Occipital lobe (tissue), 2 donors: ENCODE data around the gene ARHGEF38. TPM values are rescaled to one million over a fixed set of nuclear protein-coding genes. Genes with fewer than 3 reads are reported as not detected.

Experiments
- DNase-seq: peaks from one replicate; lab custom pipeline; 2025; lab: John Stamatoyannopoulos, UW
- total RNA-seq: library from RNA; depleted of rRNA; stranded (reverse); fragments of >200 nt; gene quantifications from one replicate; pipeline ENCODE4 v1.2.3, GENCODE V29; 2014

Gene ARHGEF38
- total RNA-seq = 0.62 TPM

DNA sequence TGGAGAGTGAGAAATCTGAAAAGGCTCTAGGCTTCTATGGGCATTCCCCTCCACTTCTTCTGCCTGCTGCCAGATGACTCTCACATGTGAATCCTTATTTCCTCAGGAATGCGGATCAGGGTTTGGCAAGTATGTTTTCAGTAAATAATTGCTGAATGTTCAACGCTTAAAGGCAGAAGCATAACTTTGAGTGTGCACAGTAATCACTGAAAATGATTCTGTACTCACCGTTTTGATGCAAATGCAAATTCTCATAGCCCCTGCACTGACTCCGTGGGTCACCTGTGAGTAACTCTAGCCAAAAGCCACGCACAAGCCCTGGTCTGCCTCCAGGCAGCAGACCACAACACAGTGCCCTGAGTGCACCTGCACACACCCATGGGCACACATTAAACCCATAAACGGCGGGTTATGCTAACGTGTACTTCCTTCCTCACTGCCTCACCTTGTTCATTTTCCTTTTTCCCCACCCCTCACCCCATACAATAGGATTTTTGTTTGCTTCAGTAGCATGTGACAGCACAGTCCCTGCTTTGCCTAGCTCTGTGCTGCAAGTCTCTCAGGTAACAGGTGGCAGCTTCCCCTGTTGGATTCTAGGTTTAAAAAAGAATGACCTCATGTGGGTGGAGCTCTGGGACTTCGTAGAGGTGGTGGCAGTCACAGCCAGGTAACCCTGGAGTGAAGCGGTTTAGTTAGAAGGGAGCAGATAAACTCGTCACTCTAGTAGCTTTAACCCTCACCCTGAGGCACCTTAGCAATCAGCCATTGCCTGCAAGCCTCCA lies at the start of gene ARHGEF38:
Gene ARHGEF38, plus strand, starts transcription at position 656 of the 782 bp plus-strand sequence. CDS start 146 bp downstream, outside the sequence.
- no peak for DNase-seq

- no peak for DNase-seq
These were observed 48.9 kb upstream of the ARHGEF38 start for GRCh38 chr4:105503484-105503883.

DNA sequence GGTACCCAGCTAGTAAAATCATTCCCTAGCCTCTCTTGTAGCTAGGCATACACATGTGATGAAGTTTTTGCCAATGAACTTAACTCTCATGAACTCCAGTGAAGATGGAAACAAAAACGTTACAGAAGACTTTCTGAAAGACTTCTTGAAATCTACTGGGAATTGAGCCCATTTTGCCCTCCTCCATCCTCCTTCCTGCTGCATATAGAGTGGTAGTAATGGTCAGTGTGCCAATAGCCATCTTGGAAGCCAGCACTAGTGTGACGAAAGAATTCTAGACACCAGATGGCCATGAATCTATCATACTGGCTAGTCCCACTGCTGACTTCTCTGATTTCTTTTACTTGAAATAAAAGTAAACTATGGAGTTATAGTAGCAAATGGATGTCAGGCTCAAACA lies 47.7 kb upstream of the ARHGEF38 start:
- DNase-seq = no peak

DNA sequence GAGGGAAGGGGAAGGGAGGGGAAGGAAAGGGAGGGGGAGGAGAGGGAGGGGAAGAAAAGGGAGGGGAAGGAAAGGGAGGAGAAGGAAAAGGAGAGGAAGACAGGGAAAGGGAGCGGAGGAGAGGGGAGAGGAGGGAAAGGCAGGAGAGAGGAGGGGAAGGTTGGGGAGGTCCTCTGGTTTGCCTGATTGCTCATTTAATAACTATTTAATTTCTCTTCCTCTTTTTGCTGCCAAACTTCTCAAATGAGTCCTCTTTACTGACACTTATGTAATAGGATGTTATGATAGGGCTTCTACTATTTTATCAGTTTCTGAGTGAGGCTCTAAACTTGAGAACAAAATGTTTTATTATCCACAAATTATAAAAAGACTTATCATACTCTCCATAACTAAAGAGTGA lies 43.1 kb upstream of the ARHGEF38 start:
- no peak for DNase-seq

- DNase-seq = no peak
These were observed 42.7 kb upstream of the ARHGEF38 start for GRCh38 chr4:105509714-105510113.

- no peak for DNase-seq
These were observed 42.2 kb upstream of the ARHGEF38 start for GRCh38 chr4:105510245-105510644.

GRCh38 chr4:105520819-105521790 lies 31.3 kb upstream of the ARHGEF38 start:
- DNase-seq = no peak

DNA sequence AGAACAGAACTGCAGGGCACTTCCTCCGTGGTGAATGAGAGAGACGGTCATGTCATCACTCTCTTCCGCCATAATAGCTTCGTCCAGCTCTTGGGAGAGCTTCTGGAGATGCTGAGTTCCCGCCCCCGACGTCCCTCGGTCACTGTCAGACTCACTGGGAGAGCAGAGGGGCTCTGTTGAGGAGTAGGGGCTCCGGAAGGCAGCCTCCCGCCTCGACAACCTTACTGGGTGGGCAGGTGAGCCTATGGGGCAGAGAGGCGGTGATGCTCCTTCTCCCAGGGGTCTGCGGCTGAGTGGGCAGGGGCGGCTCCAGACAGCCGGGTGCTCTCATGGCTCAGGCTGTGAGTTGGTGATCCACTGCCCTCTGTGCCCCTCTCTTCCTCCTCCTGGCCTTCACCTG lies 25.8 kb upstream of the ARHGEF38 start:
- DNase-seq = no peak

GRCh38 chr4:105527081-105527480 lies 25.3 kb upstream of the ARHGEF38 start:
- no peak for DNase-seq

- no peak for DNase-seq
These were observed 15.8 kb upstream of the ARHGEF38 start for GRCh38 chr4:105536601-105537000.

DNA sequence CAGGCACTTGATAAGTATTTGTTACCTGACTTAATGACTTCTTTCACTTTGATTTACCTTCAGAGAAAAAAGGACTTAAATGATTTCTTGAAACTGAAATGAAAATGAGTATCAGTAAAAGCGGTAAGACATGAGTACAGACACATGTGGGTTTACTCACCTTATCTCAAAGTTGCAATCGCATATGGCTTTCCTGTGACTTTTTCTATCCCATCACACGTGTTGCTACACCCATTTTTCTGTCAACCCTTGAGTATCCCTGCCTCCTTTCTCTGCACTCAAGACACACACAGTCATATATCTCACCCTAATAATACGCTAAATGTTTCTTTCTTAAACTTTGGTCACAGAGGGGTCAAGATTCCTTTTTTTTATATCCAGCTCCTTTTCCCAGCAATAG lies 11.0 kb upstream of the ARHGEF38 start:
- DNase-seq = no peak

- DNase-seq = no peak
These were observed 10.4 kb upstream of the ARHGEF38 start for GRCh38 chr4:105542039-105542438.

DNA sequence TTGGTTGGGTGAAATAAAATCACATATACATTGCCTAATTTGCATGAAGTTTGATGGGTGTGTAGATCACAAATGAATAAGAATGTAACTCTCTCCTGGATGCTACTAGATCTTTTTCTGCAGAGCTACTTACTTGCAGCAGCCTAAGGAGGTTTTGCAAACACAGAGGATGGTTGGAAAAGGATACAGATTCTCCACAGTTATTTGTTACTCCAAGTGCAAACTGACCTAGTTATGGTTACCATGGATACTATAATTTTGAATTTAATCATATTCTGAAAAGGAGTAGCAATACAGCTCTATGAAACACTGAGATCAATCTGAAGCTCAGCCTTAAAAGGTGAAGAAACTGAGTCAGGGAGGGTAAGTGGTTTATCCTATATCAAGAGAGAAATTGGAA lies 9.1 kb upstream of the ARHGEF38 start:
- DNase-seq = no peak

- no peak for DNase-seq
These were observed 8.5 kb upstream of the ARHGEF38 start for GRCh38 chr4:105543881-105544280.

DNA sequence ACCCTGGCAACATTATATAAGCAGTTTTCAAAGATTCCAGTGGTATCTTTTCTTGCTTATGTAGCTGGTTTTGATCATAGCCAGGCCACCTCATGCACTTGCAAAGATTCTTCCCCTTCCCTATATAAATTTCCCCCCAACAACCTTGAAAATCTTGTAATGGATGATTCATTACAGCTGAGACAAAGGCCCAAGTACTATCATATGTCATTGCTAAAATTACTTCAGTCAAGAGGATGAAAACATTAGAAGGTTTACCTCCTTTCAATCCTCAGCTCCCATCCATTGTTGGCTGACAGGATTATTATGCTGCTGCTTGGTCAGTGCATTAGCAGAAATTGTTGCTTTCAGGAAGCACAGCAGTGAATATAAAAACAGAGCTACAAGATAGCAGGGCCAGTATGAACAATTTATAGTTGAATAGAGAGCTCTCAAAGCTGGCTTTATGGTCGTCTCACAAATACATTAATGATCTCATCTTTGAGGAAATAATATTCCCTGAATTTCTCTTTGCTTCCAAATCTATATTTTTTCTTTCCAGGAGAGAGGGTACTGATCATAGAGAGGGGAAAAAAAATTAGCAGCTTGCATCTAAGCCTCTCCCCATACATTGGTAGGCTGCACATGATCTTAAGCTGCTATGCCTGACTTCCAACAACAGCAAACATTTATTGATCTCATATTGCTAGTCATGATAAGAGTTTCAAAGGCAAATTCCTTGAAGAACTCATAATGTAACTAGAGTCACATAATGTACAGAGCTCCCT lies 7.7 kb upstream of the ARHGEF38 start:
- DNase-seq = no peak

DNA sequence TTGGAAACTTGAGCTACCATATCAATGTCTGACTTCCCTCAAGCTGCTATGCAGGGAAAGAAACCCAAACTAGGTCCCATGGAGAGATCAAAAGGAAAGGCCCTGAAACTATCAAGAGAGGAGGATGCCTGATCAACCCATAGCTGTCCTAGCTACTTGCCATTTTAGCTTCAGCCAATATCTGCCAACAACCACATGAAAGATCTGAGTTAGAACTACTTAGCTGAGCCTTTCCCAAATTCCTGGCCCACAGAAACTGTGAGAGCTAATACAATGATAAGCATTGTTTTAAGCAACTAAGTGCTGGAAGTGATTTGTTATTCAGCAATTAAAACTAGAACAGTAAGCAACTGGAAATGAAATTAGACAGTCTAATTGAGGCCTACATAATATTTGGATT lies 6.3 kb upstream of the ARHGEF38 start:
- DNase-seq = no peak

DNA sequence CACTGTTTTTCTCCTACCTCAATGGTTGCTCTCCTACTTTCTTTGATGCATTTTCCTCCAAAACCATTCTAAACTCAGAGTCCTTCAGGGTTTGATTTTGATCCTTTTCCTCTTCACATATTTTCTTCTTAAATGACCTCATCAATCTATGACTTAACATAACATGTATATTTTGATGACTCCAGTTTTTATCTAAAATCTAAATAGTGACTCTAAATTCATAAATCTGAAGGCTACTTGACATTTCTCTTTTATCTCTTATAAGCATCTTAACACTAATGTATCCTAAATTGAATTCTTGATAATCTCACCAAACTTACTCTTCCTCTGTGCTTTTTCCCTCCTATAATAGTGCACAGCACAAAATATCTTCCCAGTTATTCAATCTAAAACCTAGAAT lies 4.7 kb upstream of the ARHGEF38 start:
- no peak for DNase-seq

DNA sequence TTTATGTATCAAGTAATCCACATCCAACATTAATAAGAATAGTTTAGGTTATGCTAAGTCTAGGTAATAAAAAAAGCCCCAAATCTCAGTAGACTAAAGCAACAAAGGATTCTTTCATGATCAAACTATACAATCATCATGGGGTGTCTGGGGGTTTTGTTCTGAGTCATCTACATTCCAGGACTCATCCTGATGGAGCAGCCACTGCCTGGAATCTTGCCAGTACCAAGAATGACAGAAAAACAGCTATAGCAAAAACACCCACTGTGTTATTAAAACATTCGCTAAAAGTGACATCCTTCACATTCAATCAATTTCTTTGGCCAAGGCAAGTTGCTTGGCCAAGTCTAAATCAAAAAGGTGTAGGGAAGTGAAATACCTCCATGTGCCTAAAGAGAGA lies 3.9 kb upstream of the ARHGEF38 start:
- no peak for DNase-seq

GRCh38 chr4:105550641-105551040 lies 1.8 kb upstream of the ARHGEF38 start:
- DNase-seq = no peak

DNA sequence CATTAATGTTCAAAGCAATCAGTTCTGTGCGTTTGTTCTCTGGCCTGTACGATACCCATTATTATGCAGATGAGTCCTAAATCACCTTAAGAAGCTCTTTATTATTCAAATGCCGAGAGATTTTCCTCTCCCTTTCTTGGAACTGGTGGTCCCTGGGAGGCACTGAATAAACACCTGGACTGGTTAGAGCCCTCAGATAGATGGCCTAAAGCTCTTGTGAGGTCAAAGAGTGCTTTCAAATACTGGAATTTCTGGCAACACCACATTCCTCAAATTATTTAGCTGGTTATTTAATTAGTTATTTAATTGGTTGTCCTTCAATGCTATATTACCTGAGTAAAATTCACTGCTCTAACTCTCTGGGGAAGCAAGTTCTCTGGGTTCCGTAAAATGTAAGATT lies 3.0 kb downstream of the ARHGEF38 start:
- DNase-seq = no peak

DNA sequence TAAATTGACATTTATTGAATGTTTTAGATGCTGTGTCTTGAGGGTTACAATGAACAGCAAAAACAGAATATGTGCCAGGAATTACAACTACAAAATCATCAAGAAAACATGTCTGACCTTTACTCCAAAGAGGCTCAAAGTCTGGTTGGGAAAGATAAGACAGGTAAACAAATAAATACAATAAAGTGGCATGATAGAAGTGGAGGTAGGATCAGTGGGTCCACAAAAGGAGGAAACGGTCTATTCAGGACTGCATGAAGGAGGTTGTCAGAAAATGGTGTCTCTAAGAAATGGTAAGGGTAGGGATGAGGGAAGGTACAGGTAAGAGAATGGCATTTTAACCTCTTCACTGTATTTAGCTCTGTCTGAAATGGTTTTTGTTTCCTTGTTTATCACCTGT lies 3.8 kb downstream of the ARHGEF38 start:
- DNase-seq = no peak

DNA sequence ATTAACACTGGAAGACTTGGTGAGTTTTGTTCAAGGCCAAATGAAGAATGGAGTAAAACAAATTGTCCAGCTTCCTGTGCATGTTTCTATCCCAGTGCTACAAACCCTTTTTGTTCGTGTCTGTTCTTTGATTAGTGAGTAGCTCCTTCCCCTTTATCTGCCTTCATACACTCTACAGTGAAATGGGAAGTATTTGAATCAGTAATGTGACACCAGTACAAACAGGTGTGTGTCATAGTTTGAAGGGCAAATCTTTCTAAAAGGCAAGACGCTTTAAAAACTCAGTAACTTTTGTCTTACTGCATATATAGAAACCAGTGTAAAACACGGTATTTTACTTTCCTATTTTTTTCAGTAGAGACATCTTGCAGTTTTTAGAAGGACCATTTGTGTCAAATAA lies 5.9 kb downstream of the ARHGEF38 start:
- no peak for DNase-seq
